ENCODE results near the gene MYOG. TPM values are rescaled to one million over a fixed set of nuclear protein-coding genes. Genes with fewer than 3 reads are reported as not detected.
A peak's percentile ranks its signal among the peaks of the same experiment; 100 is the strongest.

MYOG gene
- total and polyA plus RNA-seq, 2 donors (not counting 1 experiment from before 2014, with no cell fraction given): not detected

GRCh38 chr1:203126866-203127665 is 41.3 kb upstream of the MYOG start:
- peaks cover 9% of the 10 kb centered on the region for H3K4me1 Mint-ChIP-seq
- CTCF ChIA-PET: no interaction called here
- DNase-seq (no peak), ATAC-seq (ENCODE audit: low read depth) (no peak)
- WGBS (ENCODE audit: insufficient coverage): 17% methylated on average over 5 of the region's 12 CpGs
- Histone ChIP-seq H3K9me3 (ENCODE audit: control extremely low read depth in 1 of 3, control insufficient read depth in 2 of 3, insufficient read depth in 1 of 3, low read length in 2 of 3) (peaks cover 0 to 6% (median 0%) of the 10 kb centered on the region in 3 donors), H2AFZ (ENCODE audit: insufficient read depth, low read depth, low read length, poor library complexity, severe bottlenecking) (no peak overlapping the region), H3K4me1 (ENCODE audit: control insufficient read depth in 2 of 2, insufficient read depth in 2 of 2, low read length in 2 of 2) (peaks cover 7 to 12% of the 10 kb centered on the region in 2 donors), H3K27ac (ENCODE audit: low read length in 2 of 2) (no peak overlapping the region), H3K79me2 (ENCODE audit: control insufficient read depth, insufficient read depth, low read length) (no peaks in the 10 kb centered on the region), H3K36me3 (replicated peaks in 1 of 2; ENCODE audit: control extremely low read depth in 1 of 2, control insufficient read depth in 1 of 2, extremely low read depth in 1 of 2, insufficient read depth in 2 of 2, low read length in 1 of 2) (no peaks in the 10 kb centered on the region), H3K4me2 (replicated peaks; ENCODE audit: low read depth, low read length, poor library complexity, severe bottlenecking) (peak overlapping the region; percentile 51), H4K20me1 (ENCODE audit: control insufficient read depth, insufficient read depth, low read length, poor library complexity, severe bottlenecking) (no peaks in the 10 kb centered on the region), H3K27me3 (replicated peaks in 1 of 4; ENCODE audit: control extremely low read depth in 1 of 4, control insufficient read depth in 3 of 4, insufficient read depth in 4 of 4, low read length in 3 of 4) (peaks cover 0 to 43% (median 14%) of the 10 kb centered on the region in 4 experiments), H3K9ac (ENCODE audit: low read length) (no peak overlapping the region), H3K4me3 (ENCODE audit: control extremely low read depth in 1 of 5, extremely low read depth in 1 of 5, insufficient read depth in 1 of 5, low read depth in 2 of 5, low read length in 4 of 5) (no peak overlapping the region)
- no peak overlapping the region for H3K27ac Mint-ChIP-seq
- H3K9me3 Mint-ChIP-seq (ENCODE audit: insufficient read depth): no peaks in the 10 kb centered on the region
- TF ChIP-seq CTCF (IDR thresholded peaks at IDR 0.05) (no peak), EZH2 (IDR thresholded peaks at IDR 0.05; ENCODE audit: borderline replicate concordance, insufficient read depth, low read depth, low read length, poor library complexity, severe bottlenecking) (no peak)
- peak overlapping the region; percentile 48 for H3K4me3 Mint-ChIP-seq
- peaks cover 67% of the 10 kb centered on the region for H3K27me3 Mint-ChIP-seq
- intact Hi-C loops (cut with micrococcal nuclease): no loop called here
- POLR2A ChIA-PET: no interaction called here

GRCh38 chr1:203126151-203126865 is 40.5 kb upstream of the MYOG start:
- H3K27me3 Mint-ChIP-seq: peaks cover 75% of the 10 kb centered on the region
- no peak overlapping the region for H3K4me2 ChIP-seq (replicated peaks; ENCODE audit: low read depth, low read length, poor library complexity, severe bottlenecking)
- WGBS (ENCODE audit: insufficient coverage): 22% methylated on average over 5 of the region's 8 CpGs
- peaks cover 0 to 6% (median 0%) of the 10 kb centered on the region in 3 donors for H3K9me3 ChIP-seq (ENCODE audit: control extremely low read depth in 1 of 3, control insufficient read depth in 2 of 3, insufficient read depth in 1 of 3, low read length in 2 of 3)
- no peak overlapping the region for H3K4me3 ChIP-seq (ENCODE audit: control extremely low read depth in 1 of 5, extremely low read depth in 1 of 5, insufficient read depth in 1 of 5, low read depth in 2 of 5, low read length in 4 of 5)
- intact Hi-C loops (cut with micrococcal nuclease): no loop called here
- no peak overlapping the region for H3K9ac ChIP-seq (ENCODE audit: low read length)
- no peaks in the 10 kb centered on the region for H3K36me3 ChIP-seq (replicated peaks in 1 of 2; ENCODE audit: control extremely low read depth in 1 of 2, control insufficient read depth in 1 of 2, extremely low read depth in 1 of 2, insufficient read depth in 2 of 2, low read length in 1 of 2)
- TF ChIP-seq EZH2 (IDR thresholded peaks at IDR 0.05; ENCODE audit: borderline replicate concordance, insufficient read depth, low read depth, low read length, poor library complexity, severe bottlenecking) (no peak), CTCF (IDR thresholded peaks at IDR 0.05) (no peak)
- peaks cover 9% of the 10 kb centered on the region for H3K4me1 Mint-ChIP-seq
- H2AFZ ChIP-seq (ENCODE audit: insufficient read depth, low read depth, low read length, poor library complexity, severe bottlenecking): no peak overlapping the region
- ATAC-seq (ENCODE audit: low read depth) (no peak), DNase-seq (no peak)
- CTCF ChIA-PET: interaction anchor here (0.6 kb wide), 1 partner anchor 521 kb away, joined by 3 read pairs; no protein-coding TSS in a partner anchor
- H4K20me1 ChIP-seq (ENCODE audit: control insufficient read depth, insufficient read depth, low read length, poor library complexity, severe bottlenecking): no peaks in the 10 kb centered on the region
- no peak overlapping the region for H3K27ac Mint-ChIP-seq
- H3K27ac ChIP-seq (ENCODE audit: low read length in 2 of 2): no peak overlapping the region
- peaks cover 0 to 45% (median 14%) of the 10 kb centered on the region in 4 experiments for H3K27me3 ChIP-seq (replicated peaks in 1 of 4; ENCODE audit: control extremely low read depth in 1 of 4, control insufficient read depth in 3 of 4, insufficient read depth in 4 of 4, low read length in 3 of 4)
- POLR2A ChIA-PET: no interaction called here
- no peaks in the 10 kb centered on the region for H3K79me2 ChIP-seq (ENCODE audit: control insufficient read depth, insufficient read depth, low read length)
- H3K4me3 Mint-ChIP-seq: no peak overlapping the region
- H3K4me1 ChIP-seq (ENCODE audit: control insufficient read depth in 2 of 2, insufficient read depth in 2 of 2, low read length in 2 of 2): peaks cover 7 to 12% of the 10 kb centered on the region in 2 donors
- no peaks in the 10 kb centered on the region for H3K9me3 Mint-ChIP-seq (ENCODE audit: insufficient read depth)
